IMR-90 (cell line): ENCODE measurements around the gene ZNF793. TPM values are rescaled to one million over a fixed set of nuclear protein-coding genes. Genes with fewer than 3 reads are reported as not detected.

Experiments
- ATAC-seq: fragments of 200-7000 bp; cut with Tn5 transposase; 2 replicates; pipeline ENCODE4 v1.9.1; 2020; ENCODE audit warnings: low read depth, mild to moderate bottlenecking, moderate library complexity
- Bru-seq: library from RNA; stranded (reverse); fragments of 400-500 nt; gene quantifications from one replicate; lab custom pipeline; 2021; lab: Mats Ljungman, UMichigan
- BruChase-seq, 2 experiments: library from RNA; stranded (reverse); fragments of 400-500 nt; gene quantifications; one replicate each; lab custom pipeline; 2021; lab: Mats Ljungman, UMichigan
- BruUV-seq: library from RNA; stranded (reverse); fragments of 400-500 nt; replicated peaks from 2 replicates; lab custom pipeline; 2021; lab: Mats Ljungman, UMichigan
- CTCF ChIA-PET: fragments of 300-600 bp; formaldehyde crosslinking; extraction: SDS; loops from one replicate; lab custom pipeline; 2021; ENCODE audit warnings: antibody characterized with exemption; lab: Yijun Ruan, JAX
- POLR2A ChIA-PET: fragments of 300-600 bp; sonication (Branson Sonifier 250); formaldehyde crosslinking; loops from one replicate; lab custom pipeline; 2022; ENCODE audit warnings: antibody characterized with exemption; ENCODE audit not compliant: unreplicated experiment; lab: Charles Lee
- DNase-seq: peaks from one replicate; pipeline ENCODE4 v3.0.0; 2013
- H2AFZ ChIP-seq: replicated peaks from 2 replicates; pipeline ENCODE3; 2013; ENCODE audit warnings: low read length, mild to moderate bottlenecking; ENCODE audit not compliant: poor library complexity
- H2AK5ac ChIP-seq: 2 replicates; pipeline ENCODE4 v1.6.1; 2013; ENCODE audit warnings: low read depth, low read length, inconsistent platforms
- H2AK9ac ChIP-seq: replicated peaks from 2 replicates; pipeline ENCODE3; 2013; ENCODE audit warnings: mild to moderate bottlenecking, low read depth, low read length, moderate library complexity; ENCODE audit not compliant: poor library complexity
- H2BK120ac ChIP-seq: 2 replicates; pipeline ENCODE4 v1.6.1; 2013; ENCODE audit warnings: low read depth, low read length, inconsistent platforms
- H2BK15ac ChIP-seq: 3 replicates; pipeline ENCODE4 v1.6.1; 2013; ENCODE audit warnings: low read depth, low read length, inconsistent platforms
- H2BK20ac ChIP-seq: 2 replicates; pipeline ENCODE4 v1.6.1; 2013; ENCODE audit warnings: low read depth, mild to moderate bottlenecking, inconsistent platforms, low read length, moderate library complexity
- H2BK5ac ChIP-seq: 2 replicates; pipeline ENCODE4 v1.6.1; 2013; ENCODE audit warnings: mild to moderate bottlenecking, low read depth, low read length, inconsistent platforms; ENCODE audit not compliant: poor library complexity, severe bottlenecking
- H3K14ac ChIP-seq: replicated peaks from 2 replicates; pipeline ENCODE4 v1.6.1; 2013; ENCODE audit warnings: low read depth, low read length, inconsistent platforms
- H3K18ac ChIP-seq: 2 replicates; pipeline ENCODE4 v1.6.1; 2013; ENCODE audit warnings: low read depth, low read length, control low read depth
- H3K23ac ChIP-seq: 2 replicates; pipeline ENCODE4 v1.6.1; 2013; ENCODE audit warnings: low read depth, low read length, inconsistent platforms
- H3K27ac ChIP-seq: 2 replicates; pipeline ENCODE4 v1.5.1; 2013; ENCODE audit warnings: mild to moderate bottlenecking, control low read depth, low read length; ENCODE audit not compliant: insufficient read depth
- H3K27me3 ChIP-seq: 2 replicates; pipeline ENCODE4 v1.6.1; 2013; ENCODE audit warnings: low read length; ENCODE audit not compliant: control insufficient read depth, insufficient read depth
- H3K36me3 ChIP-seq: 2 replicates; pipeline ENCODE4 v1.6.1; 2013; ENCODE audit warnings: low read length, mixed read lengths; ENCODE audit not compliant: control insufficient read depth, insufficient read depth
- H3K4ac ChIP-seq: 2 replicates; pipeline ENCODE4 v1.6.1; 2013; ENCODE audit warnings: low read depth, low read length, inconsistent platforms
- H3K4me1 ChIP-seq: 2 replicates; pipeline ENCODE4 v1.6.1; 2013; ENCODE audit warnings: low read length, mixed read lengths; ENCODE audit not compliant: control insufficient read depth, insufficient read depth
- H3K4me2 ChIP-seq: 2 replicates; pipeline ENCODE4 v1.6.1; 2013; ENCODE audit warnings: low read depth, mild to moderate bottlenecking, control low read depth, low read length, moderate library complexity
- H3K4me3 ChIP-seq: 2 replicates; pipeline ENCODE4 v1.5.1; 2013; ENCODE audit warnings: low read depth, mild to moderate bottlenecking, control low read depth, low read length, moderate library complexity; ENCODE audit not compliant: insufficient read depth
- H3K56ac ChIP-seq: 2 replicates; pipeline ENCODE4 v1.6.1; 2013; ENCODE audit warnings: low read length, inconsistent platforms; ENCODE audit not compliant: insufficient read depth; ENCODE audit errors: extremely low read depth
- H3K79me1 ChIP-seq, 2 experiments: 2 replicates each; pipeline ENCODE4 v1.6.1; 2013; ENCODE audit warnings: low read length in 2 of 2, inconsistent platforms in 1 of 2, low read depth in 1 of 2
- H3K9ac ChIP-seq: 2 replicates; pipeline ENCODE4 v1.6.1; 2013; ENCODE audit warnings: low read depth, low read length, control low read depth
- H3K9me1 ChIP-seq: 2 replicates; pipeline ENCODE4 v1.6.1; 2013; ENCODE audit warnings: low read length, inconsistent platforms; ENCODE audit not compliant: insufficient read depth
- H3K9me3 ChIP-seq: 2 replicates; pipeline ENCODE4 v1.6.1; 2013; ENCODE audit warnings: low read length; ENCODE audit not compliant: control insufficient read depth, insufficient read depth
- H4K20me1 ChIP-seq: 2 replicates; pipeline ENCODE4 v1.6.1; 2013; ENCODE audit warnings: low read length, inconsistent platforms; ENCODE audit not compliant: insufficient read depth
- H4K5ac ChIP-seq: 2 replicates; pipeline ENCODE4 v1.6.1; 2013; ENCODE audit warnings: mild to moderate bottlenecking, low read depth, low read length, control low read depth
- H4K8ac ChIP-seq, 2 experiments: 2 replicates each; pipeline ENCODE4 v1.6.1; 2013; ENCODE audit warnings: low read depth in 2 of 2, low read length in 2 of 2, control low read depth in 1 of 2, inconsistent platforms in 1 of 2
- H4K91ac ChIP-seq: 2 replicates; pipeline ENCODE4 v1.6.1; 2013; ENCODE audit warnings: low read depth, low read length, inconsistent platforms; ENCODE audit not compliant: insufficient read depth
- CHD1 ChIP-seq: IDR thresholded peaks from 2 replicates; pipeline ENCODE4 v1.6.1; 2012; ENCODE audit warnings: low read depth, low read length, improper control_type of control experiment
- WGBS, 2 experiments: methylation state at CpG; one replicate each; pipeline versions ENCODE4 v1.1.5 to v1.1.7; 2013; ENCODE audit warnings: missing lambda C conversion rate in 2 of 2; ENCODE audit not compliant: insufficient read length in 1 of 2; ENCODE audit errors: extremely low coverage in 2 of 2; 5-methylcytosine and 5-hydroxymethylcytosine counted together
- dilution Hi-C: fragments of 300-500 bp; cut with HindIII; formaldehyde crosslinking; loops from one replicate; pipeline ENCODE4 v1.14.3; 2018; ENCODE audit warnings: low sequenced_read_pairs; ENCODE audit not compliant: unreplicated experiment
- in situ Hi-C: fragments of 300-500 bp; cut with MboI; formaldehyde crosslinking; loops from 3 replicates; pipeline ENCODE4 v1.14.3; 2019; ENCODE audit warnings: low sequenced_read_pairs, inconsistent platforms, mixed read lengths
- intact Hi-C: fragments of 100-400 bp; cut with micrococcal nuclease; formaldehyde crosslinking; loops from 2 replicates; pipeline ENCODE4 v1.10.0; 2022
- long read RNA-seq: library from polyadenylated mRNA; unstranded; transcript quantifications from one replicate; pipeline ENCODE4 v2.0.0, GENCODE V29; 2021; ENCODE audit not compliant: unreplicated experiment
- polyA plus RNA-seq, 3 experiments: library from polyadenylated mRNA; depleted of rRNA; stranded (reverse); fragments of >200 nt; gene quantifications; 2 replicates each; pipeline ENCODE4 v1.2.3, GENCODE V29; 2012; ENCODE audit warnings: low replicate concordance in 1 of 3
- total RNA-seq: library from RNA; depleted of rRNA; stranded (reverse); fragments of >200 nt; gene quantifications from 2 replicates; pipeline ENCODE4 v1.2.3, GENCODE V29; 2012; rRNA removed
- TF ChIP-seq, protein P1 (sequence below): fragments of 150-350 bp; IDR thresholded peaks from 2 replicates; pipeline ENCODE4 v1.6.1; 2016; ENCODE audit warnings: low read depth, mild to moderate bottlenecking, low read length, moderate library complexity, borderline replicate concordance

ZNF793 gene
- 0.56 and 0.72 TPM in 2 replicates for total RNA-seq
- 0.39 and 0.50 TPM in 2 replicates for polyA plus RNA-seq (2012; rRNA removed)
- polyA plus RNA-seq (2012; cell fraction: cytosol; rRNA removed): 0.15 TPM in 2 replicates
- polyA plus RNA-seq (2012; cell fraction: nucleus; rRNA removed; ENCODE audit: low replicate concordance): 0.76 and 3.0 TPM in 2 replicates
- percentile 50 among the genes with signal in this experiment for Bru-seq, nascent RNA
- percentile 63 among the genes with signal in this experiment for BruChase-seq, experiment 1, labeled RNA remaining after a 6-hour chase
- percentile 57 among the genes with signal in this experiment for BruChase-seq, experiment 2, labeled RNA remaining after a 2-hour chase
- long read RNA-seq, partial matches to known transcripts: 1 of 1 reads
- long read RNA-seq, other reads (novel, unspliced or antisense): 0 of 1 reads

DNA sequence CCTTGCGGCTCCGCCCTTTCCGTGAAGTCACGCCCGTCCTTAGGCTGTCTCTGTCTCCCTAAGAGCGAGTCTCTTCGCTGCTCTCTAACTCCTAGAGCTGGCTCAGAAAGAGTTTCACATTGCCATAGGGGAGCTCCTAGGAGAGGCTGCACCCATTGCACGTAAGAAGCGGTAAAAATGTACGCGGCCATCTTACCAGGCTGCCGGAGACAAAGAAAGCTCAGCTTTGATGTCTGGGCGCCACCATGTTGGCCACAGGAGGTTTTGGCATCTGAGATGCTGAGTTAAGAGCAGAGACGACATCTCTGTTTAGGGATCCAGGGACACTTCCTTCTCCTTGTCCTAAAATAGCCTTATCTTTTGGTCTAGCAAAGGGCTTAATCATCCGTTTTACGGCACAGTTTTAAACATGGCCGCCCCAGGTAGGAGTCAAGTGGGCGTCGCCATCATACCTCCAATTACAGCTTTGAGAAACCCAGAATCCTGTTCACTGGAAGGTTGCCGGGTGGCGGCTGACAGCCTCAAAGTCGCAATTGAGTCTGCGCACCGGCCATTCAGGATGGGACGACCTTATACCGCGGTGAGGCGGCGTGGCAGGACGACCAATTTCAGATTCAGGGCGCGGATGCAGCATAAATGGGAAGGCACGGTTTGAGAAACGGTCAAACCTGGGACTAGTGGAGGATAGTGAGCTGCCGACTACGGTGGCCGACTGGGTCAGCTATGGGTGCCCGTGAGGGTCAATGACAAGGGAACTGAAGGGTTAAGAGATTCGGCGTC lies at the start of gene ZNF793:
Gene ZNF793 (plus strand): TSS at position 553 of the 780 bp plus-strand sequence. CDS start 16,501 bp downstream, outside the sequence.
- dilution Hi-C loops (no loop called here), intact Hi-C loops (no loop called here), in situ Hi-C loops (no loop called here)
- no peaks in the 10 kb centered on the region for H3K9me1 ChIP-seq
- peak within 1 kb of the TSS; percentile 80 for H3K14ac ChIP-seq
- TF ChIP-seq CHD1: no peak
- TF ChIP-seq, protein P1, sequence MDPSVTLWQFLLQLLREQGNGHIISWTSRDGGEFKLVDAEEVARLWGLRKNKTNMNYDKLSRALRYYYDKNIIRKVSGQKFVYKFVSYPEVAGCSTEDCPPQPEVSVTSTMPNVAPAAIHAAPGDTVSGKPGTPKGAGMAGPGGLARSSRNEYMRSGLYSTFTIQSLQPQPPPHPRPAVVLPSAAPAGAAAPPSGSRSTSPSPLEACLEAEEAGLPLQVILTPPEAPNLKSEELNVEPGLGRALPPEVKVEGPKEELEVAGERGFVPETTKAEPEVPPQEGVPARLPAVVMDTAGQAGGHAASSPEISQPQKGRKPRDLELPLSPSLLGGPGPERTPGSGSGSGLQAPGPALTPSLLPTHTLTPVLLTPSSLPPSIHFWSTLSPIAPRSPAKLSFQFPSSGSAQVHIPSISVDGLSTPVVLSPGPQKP: no peak
- DNase-seq (peak; percentile 54), ATAC-seq (peak; percentile 88)
- H3K18ac ChIP-seq: peak within 1 kb of the TSS; percentile 81
- H4K5ac ChIP-seq: peak within 1 kb of the TSS; percentile 92
- H3K36me3 ChIP-seq: no peaks in the 10 kb centered on the region
- peak within 1 kb of the TSS; percentile 77 for H3K27ac ChIP-seq
- H3K79me1 ChIP-seq: no peaks in the 10 kb centered on the region
- peak within 1 kb of the TSS; percentile 89 for H3K4me2 ChIP-seq
- H2AK5ac ChIP-seq: no peak within 1 kb of the TSS
- peak within 1 kb of the TSS; percentile 3; the same call in 1 of the 2 replicates for H3K56ac ChIP-seq
- peak within 1 kb of the TSS; percentile 57 for H4K91ac ChIP-seq
- H2BK20ac ChIP-seq: no peak within 1 kb of the TSS
- H3K4ac ChIP-seq: peak within 1 kb of the TSS; percentile 73
- no peaks in the 10 kb centered on the region for H3K27me3 ChIP-seq
- peaks cover 13% of the 10 kb centered on the region for H3K9me3 ChIP-seq
- peak within 1 kb of the TSS; percentile 22 for H2BK5ac ChIP-seq
- H3K9ac ChIP-seq: peak within 1 kb of the TSS; percentile 86
- peak within 1 kb of the TSS; percentile 36; the same call in 1 of the 2 replicates for H3K23ac ChIP-seq
- no peaks in the 10 kb centered on the region for H4K20me1 ChIP-seq
- ChIA-PET POLR2A (interaction anchor here (0.6 kb wide), 1 partner anchor 153 kb away, joined by 4 read pairs; no protein-coding TSS in a partner anchor), CTCF (no interaction called here)
- peak within 1 kb of the TSS; percentile 88 to 92 for H4K8ac ChIP-seq
- 2% methylated on average over 16 of the region's 40 CpGs; no CpG with 5 or more reads in 1 of the 2 experiments for WGBS, 2 experiments
- H2BK15ac ChIP-seq: no peak within 1 kb of the TSS
- BruUV-seq: no TSS peak
- H3K4me1 ChIP-seq: no peaks in the 10 kb centered on the region
- H2BK120ac ChIP-seq: peak within 1 kb of the TSS; percentile 23; the same call in 1 of the 2 replicates
- peak within 1 kb of the TSS; percentile 90 for H2AFZ ChIP-seq
- peak within 1 kb of the TSS; percentile 2 for H2AK9ac ChIP-seq
- peak within 1 kb of the TSS; percentile 75 for H3K4me3 ChIP-seq
